GM19238 (cell line): ENCODE data around the gene DOK1.
"Not testable (repeated sequence)": the region's sequence is repeated elsewhere in the genome, so short reads cannot be mapped to it uniquely, and the experiment has no call there.

Experiments
- DNase-seq: peaks from one replicate; pipeline ENCODE4 v3.0.0; 2011; ENCODE audit warnings: low spot score; ENCODE audit not compliant: insufficient read length

The DOK1 gene

DNA sequence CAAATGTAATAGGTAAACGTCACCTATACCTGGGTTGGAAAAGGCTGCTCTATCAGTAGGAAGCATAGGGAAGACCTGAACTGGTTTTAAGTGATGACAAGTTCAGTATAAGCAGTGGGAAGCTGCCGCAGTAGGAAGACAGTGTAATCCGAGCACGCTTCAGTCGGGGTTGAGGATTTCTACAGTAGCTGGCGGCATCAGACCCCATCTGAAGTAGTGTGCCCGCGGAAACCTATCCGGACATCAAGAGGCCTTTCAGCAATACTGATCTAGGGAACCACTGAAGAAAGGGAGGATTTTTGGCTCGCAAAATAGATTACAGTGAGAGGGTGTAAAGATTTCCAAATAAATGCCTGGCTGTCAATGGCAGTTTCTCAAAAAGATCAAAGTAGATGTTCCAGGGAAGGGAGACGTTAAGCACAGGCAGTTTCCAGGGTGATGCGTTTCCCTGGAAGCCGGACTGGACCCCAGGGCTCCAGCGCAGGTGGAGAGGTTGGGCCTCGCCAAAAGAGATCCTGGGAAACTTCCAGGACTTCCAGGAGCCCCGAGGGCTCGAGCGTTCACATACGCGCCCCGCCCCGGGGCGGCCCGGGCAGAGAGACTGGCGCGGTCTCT lies 6.1 kb upstream of the DOK1 start:
- DNase-seq, result no peak

DNA sequence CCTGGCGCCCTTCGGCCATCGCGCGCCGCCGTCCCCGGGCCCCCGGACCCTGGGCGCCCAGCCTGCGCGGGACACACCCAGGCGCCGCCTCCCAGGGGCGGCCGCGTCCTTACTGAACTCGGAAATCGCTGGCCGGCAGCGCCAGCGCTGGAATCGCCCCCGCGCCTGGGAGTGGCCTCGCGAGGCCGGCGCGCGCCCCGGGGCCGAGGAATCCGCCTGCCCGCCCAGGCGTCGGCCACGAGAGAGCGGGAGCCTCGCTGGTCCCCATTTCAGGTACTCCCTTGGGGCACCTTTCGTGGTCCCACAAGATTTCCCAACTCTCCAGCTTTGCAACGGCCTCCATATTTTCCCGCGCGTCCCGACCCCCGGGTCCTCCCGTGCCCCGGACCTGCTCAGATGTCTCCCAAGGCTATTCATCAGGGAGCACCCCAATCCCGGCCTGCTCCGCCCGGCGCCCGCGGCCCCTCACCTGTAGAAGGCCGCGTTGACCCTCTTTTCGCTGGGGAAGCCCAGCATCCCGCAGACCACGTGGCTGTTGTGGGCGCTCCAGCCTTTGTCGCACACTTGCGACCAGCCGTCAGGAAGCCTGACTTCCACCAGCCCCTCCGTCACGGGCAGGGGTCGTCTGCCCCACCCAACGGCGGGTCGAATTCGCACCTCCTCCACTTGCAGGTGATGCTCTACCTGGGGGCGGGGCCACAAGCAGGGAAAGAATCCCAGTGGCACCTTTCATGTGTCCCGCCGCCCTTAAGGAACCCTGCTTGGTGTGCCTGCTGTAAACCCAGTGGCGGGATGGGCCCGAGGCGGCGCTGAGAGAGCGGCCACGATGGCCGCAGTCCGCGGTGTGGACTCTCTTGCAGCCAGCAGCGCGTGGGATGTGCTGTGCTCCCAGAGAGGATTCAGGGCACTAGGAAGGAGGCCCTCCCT lies 5.4 kb upstream of the DOK1 start:
- DNase-seq, result no peak

DNA sequence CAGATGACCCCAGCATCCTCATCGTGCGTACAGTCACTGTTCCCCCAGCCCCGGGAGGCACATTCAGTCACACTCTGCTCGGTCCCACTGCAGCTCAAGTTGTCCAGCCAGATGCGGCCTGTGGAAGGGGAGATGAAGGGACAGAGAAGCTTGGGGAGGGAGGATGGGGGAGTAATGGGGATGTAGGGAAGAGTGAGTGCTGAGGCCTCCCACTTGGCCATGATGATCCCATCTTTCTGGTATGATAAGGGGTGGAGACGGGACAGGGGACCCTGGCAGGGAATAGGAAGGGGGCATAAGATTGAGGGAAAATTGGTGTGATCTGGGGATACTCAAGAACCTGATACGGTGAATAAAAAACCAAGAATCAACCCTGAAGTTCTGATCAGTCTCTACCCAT lies 4.3 kb upstream of the DOK1 start:
- no peak for DNase-seq

DNA sequence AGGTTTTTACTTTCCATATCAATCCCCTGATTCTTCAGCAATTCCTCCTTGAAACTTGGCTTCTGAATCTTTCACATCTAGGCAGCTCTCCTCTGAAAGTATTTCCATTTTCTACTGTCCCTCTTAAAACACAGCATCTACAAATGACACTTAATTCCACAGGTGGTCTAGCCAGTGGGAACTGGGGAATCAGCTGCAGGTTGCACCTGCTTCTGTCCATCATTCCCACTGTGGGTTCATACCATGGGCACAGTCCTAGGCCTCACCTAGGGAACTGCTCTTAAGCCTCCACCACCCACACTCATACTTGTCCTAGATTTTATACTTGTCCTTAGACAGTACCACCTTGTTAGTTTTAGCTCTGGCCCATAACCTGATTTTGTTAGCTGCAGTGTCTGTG lies 3.0 kb upstream of the DOK1 start:
- DNase-seq, result no peak

DNA sequence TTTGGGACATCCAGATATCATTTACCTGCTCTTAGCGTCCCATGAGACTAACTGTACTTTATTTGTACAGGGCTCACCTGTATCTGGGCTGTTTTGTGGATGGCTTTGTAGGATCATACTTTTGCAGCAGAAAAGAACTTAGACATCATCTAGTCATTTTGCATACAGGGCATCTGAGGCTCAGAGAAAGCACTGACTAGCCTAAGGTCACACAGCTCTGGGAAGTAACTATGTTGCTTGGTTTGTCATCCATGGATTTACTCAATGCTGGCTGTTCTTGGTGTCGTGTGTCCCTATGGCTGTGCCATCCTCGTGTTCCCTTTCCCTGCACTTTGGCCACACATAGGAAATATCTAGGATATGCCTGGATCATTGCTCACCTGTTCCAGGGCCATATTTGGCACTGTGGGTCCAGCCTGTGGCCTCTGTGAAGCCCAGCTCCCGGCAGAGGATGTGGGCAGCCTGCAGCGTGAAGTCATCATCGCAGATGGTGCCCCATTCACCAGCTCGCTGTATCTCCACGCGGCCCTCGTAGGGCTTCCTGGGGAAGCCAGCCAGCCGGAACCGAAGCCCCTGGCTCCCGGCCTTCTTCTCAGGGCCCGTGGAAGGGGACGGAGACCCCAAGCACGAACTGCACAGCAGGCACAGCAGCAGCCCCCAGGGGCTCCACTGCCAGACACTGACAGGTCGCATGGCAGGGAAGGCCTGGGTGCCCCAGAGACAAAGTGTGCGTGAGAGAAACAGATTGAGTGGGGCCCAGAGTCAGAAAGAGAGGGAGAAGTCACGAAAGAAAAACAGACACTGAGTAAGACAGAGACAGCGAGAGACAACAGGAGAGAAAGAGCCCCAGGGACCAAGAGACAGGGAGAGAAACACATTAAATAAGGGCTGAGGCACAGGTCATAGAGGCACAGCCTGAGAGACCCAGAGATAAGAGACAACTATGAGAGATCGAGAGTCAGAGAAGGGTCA lies 2.3 kb upstream of the DOK1 start:
- DNase-seq, result no peak

DNA sequence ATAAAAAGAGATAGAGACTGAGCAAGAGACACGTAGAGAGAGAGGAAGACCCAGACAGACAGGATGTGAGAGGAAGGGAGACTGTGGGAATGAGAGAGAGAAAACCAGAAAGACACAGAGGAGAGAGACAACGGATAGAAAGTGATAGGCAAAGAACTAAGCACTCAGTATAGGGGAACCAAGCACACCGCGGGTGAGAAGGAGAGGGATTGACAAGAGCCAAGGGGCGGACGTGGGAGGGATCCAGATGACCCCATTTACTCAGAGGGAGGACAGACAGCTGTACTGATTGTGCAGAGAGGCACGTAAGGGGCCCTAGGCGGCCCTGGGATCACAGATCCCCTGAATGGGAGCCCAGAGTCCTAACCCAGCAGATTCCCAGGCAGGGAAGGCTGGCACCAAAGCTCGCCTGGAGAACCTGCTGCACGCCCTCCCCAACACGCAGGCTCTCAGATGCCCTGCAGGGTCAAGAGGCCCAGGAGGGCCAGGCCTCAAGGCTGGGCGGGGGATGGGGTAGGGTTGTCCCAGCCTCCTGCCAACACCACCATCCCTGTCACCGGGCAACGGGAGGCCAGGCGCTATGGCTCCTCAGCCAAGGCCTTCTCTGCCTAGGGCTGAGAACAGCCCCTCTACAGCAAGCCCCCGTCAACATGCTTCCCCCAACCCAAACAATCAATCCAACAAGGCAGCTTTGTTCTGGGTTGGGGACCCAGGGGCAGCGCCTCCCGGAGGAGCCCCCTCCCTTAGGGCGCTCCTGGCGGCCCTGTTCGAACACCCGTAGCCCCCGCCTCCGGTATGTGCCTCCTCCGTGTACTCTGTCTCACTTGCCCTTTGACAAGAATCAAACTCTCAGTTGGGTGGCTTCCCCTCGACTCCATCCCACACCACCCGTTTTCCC lies 1.4 kb upstream of the DOK1 start:
- DNase-seq, result no peak

DNA sequence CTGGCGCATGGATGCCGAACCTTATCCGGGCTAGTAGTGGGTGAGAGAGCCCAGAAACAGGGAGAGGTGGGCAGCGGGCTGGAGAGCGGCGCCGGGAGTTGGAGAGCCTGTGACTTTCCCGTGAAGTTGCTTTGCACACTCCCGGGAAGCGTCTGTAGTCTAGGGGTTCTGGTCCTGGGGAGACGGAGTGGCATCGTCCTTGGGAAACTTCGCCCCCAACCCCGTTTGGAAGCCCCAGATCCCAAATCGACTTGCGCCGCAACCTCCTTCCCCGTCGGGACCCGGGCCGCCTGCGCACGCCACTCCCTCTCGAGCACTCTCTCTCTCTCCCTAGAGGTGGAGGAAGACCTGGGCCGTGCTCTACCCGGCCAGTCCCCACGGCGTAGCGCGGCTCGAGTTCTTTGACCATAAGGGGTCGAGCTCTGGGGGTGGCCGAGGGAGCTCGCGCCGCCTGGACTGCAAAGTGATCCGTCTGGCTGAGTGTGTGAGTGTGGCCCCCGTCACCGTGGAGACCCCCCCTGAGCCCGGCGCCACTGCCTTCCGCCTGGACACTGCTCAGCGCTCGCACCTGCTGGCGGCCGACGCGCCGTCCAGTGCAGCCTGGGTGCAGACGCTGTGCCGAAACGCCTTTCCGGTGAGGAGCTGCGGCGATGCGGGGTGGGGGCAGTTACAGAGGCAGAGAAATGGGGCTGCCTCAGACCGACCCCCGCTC lies 456 bp downstream of the DOK1 start:
- no peak for DNase-seq

DNA sequence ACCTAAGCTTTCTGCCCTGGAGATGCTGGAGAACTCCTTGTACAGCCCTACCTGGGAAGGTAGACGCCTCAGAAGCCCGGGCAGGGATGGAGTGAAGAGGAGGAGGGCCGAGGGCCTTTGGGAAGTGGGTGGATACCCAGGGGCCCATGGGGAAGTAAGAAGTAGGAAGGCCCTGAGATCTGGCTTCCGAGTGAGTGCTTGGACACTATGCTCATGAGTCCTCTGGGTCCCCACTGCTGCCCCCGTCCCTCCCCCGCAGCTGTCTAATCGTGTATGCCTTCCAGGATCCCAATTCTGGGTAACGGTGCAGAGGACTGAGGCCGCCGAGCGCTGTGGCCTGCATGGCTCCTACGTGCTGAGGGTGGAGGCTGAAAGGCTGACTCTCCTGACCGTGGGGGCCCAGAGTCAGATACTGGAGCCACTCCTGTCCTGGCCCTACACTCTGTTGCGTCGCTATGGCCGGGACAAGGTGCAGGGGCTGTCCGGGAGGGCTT lies 1.1 kb downstream of the DOK1 start:
- DNase-seq, result no peak

DNA sequence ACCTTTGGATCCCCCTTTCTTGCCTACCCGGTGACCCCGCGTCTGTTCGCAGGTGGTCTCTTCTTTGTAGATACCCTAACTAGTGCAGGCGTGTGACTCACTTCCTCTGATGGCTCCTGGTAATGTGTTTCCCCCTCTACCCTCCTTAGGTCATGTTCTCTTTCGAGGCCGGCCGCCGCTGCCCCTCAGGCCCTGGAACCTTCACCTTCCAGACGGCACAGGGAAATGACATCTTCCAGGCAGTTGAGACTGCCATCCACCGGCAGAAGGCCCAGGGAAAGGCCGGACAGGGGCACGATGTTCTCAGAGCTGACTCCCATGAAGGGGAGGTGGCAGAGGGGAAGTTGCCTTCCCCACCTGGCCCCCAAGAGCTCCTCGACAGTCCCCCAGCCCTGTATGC lies 1.6 kb downstream of the DOK1 start:
- DNase-seq, result no peak

DNA sequence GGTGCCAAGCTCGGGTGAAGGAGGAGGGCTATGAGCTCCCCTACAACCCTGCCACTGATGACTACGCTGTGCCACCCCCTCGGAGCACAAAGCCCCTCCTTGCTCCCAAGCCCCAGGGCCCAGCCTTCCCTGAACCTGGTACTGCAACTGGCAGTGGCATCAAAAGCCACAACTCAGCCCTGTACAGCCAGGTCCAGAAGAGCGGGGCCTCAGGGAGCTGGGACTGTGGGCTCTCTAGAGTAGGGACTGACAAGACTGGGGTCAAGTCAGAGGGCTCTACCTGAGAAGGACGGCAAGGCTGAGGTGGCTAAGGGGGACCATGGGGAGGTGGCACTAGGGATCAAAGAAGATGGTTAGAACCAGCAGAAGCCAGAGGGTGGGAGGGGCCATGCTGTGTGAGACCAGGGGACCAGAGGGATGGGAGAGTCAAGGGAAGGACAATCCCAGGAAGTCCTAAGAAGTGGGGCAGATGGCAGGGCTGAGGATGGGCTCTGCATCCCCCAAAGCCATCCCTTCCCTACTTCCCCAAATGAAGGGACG lies 2.4 kb downstream of the DOK1 start:
- no peak for DNase-seq

DNA sequence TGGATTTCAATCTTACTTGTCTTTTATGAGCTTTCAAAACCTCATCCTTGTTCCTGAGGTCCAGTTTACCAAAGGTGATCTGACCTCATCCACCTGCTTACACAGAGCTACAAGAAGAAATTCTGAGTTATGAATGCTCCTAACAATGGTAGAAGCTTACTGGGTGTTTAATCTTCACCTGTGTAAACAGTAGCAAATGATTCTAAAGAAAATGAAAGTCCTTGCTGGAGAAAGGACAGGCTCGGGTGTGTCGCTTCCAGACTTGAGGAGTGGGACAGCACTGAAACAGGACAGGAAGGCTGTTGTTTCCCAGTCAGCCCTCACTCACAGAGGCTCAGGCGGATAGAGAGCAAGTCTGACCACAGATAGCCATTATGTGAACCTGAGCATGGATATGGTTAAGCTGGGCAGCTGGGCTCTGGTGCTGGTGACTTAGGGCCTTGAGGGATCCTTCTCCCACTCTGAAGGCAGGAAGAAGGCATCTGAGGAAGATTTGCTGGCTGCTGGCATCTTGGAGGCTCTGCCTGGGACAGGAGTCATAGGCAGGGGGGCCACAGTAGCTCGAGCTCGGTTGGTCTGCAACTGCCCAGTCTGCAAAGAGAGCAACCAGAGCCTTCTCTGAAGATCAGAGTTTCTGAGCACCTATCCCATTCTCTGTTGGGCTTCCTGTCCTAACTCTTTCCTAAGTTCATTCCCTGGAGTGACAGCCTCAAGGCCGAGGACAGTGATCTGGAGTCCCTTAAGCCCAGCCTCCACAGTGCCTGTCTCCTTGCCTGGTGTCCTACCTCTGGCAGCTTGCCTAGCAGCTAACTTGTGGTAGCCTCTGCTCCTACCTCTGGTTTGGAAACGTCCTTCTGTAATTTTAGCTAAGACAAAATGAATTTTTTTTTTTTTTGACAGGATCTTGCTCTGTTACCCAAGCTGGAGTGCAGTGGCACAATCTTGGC lies 4.0 kb downstream of the DOK1 start:
- no peak for DNase-seq

DNA sequence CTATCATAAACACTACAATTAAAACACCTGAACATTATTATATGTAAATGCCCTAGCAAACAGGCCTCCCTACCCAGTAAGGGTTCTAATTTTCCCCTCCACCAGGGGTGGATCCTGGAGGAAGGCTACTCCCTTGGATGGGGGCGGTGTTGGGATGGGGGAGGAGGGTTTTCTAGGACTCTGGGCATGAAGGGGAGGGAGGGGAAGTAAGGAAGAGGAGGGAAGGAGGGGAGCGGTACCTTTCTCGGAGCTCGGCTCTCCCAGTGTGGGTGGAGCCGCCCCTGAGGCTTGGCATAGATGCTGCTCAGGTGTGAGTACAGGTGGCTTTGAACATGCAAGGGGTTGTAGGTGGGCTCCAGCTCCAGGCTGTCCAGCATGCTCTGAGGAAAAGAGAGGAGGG lies 5.4 kb downstream of the DOK1 start:
- no peak for DNase-seq

DNA sequence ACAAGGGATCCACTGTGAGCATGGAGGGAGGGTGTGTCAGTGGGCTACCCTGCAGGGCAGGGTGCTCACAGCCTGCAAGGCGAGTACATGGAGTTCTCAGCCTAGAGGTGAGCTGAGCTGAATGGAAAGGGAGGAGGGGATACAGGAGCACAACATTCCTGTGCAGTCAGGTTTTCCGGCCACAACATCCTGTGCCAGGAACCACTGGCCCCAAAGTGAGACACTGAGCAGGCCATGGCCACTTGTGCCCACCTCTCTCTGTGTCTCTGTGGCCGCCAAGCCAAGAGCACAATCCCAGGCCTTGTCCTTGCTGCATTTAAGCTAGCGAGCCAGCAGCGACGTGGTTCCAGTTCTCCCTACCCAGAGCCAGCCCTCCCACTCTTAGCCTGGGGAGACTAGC lies 6.1 kb downstream of the DOK1 start:
- DNase-seq, result no peak

DNA sequence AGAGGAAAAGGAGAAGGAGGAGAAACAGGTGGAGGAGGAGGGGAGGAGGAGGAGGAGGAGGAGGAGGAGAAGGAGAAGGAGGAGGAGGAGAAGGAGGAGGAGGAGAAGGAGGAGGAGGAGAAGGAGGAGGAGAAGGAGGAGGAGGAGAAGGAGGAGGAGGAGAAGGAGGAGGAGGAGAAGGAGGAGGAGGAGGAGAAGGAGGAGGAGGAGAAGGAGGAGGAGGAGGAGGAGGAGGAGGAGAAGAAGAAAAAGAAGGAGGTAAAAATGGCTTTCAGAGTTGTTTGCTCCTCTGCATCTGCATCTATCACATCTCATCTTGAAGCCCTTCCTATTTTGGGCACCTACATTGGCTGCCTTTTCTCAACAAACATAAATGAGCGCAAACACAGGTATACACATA lies 6.5 kb downstream of the DOK1 start:
- not testable (repeated sequence) for DNase-seq

DNA sequence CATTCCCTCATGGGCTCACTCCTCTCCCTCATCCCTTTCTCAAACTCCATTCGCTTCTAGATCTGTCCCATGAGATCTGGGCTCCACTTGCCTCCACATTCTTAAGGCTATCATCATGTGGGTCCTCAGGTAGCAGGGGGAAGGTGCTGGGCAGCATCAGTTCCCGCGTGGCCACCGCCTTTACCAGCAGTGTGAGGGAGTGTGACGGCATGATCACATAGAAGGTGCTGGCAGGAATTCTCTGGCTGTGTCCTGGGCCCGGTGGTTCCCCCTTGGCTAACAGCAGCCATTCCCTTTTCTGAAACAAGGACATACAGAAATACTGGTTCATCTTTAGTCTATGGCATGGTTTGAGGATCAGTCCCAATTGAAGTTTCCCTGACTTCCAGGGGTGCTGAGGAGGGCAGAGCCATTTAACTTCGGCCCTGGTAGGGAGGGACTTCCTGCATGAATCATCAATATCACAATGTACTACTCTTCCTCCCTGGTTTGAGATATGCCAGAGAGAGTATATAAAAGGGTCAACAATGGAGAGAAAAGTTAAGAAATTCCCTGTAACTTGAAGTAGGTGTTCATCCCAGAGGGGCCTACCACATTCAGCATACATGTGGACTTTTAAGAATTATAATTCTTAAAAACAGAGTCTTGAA lies 7.7 kb downstream of the DOK1 start:
- no peak for DNase-seq

DNA sequence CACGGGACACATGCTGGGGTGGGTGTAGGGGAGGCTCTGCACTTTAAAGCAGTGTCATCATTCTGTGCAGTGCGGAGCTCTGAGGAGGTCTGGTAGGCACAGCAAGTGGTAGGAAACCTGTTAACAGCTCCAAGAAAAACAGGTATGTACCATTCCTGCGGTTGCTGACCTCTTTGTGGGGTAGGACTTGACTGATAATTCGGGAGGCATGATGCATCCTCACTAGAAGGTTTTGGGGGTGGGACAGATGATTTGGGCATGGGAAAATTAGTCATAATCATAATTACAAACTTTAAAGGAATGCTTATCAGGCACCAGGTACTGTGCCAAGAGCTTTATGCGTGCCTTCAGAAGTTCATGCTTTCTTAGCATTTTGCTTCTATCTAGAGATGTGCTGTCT lies 9.7 kb downstream of the DOK1 start:
- DNase-seq, result no peak

DNA sequence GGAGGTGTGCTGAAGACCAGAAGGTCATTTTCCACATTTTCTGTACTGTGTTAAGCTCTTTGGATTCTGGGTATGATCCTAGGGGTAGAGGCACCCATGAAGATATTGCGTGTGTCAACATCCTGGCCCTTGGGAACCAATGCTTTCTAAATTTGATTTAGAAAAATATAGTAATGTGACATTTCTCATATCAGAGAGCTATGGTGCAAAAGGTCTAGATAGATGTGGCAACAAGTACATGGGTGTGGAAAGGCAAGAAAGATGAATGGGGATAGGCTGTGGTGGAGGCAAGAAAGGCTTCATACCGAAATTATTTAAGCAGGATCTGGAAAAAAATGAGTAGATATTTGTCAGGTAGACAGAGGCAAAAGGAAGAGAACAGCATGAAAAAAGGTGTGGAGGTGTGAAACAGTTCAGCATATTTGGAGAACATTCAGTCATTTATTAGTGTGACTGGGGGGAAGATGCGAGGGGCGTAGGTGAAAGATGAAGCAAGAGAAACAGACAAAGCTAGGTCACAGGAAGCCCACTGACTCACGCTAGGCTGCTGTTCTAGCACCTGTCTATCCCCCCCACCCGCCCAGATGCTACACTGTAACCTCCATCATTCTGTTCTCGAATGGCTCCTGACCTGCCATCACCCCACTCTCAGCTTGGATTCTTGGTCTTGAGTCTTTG lies 11.7 kb downstream of the DOK1 start:
- no peak for DNase-seq

DNA sequence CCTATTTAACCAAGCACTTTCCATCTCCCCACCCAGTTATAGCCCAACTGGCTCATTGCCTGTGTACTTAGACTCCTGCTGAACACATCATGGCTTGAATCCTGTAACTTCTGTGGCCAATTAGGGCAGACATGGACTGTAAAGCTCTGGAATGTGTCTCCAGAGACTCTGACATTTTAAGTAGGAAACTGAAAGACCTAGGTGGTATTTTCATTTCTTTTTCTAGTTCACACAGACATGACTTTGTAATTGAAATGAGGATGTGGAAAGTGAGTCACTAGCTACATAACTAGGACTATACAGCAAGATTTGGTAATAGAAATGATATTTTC lies 12.2 kb downstream of the DOK1 start:
- no peak for DNase-seq
